GM19324 (cell line): ENCODE measurements around the gene THRB.

ENCODE experiments used
- ATAC-seq: cut with Tn5 transposase; IDR thresholded peaks from one replicate; pipeline ENCODE4 v1.9.1; 2021; ENCODE audit warnings: mild to moderate bottlenecking, moderate library complexity; ENCODE audit not compliant: unreplicated experiment, low FRiP score

THRB gene

DNA sequence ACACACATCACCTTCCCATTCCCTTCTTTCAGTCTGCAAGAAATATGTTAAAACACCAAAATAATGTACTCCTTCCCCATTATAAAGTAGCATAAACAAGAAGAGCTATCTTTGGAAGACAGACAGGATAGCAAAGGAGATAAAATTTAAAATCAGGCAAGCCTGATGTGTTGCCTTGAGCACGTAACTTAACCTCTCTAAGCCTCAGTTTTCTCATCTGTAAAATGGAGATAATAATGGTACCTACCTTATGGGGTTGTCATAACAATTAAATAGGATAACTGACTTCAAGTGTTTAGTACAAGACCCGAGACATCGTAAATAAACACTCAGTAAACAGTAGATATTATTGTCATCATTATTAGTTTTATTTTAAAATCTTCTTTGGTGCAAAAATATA lies 407.2 kb downstream of the THRB start:
- no peak for ATAC-seq

DNA sequence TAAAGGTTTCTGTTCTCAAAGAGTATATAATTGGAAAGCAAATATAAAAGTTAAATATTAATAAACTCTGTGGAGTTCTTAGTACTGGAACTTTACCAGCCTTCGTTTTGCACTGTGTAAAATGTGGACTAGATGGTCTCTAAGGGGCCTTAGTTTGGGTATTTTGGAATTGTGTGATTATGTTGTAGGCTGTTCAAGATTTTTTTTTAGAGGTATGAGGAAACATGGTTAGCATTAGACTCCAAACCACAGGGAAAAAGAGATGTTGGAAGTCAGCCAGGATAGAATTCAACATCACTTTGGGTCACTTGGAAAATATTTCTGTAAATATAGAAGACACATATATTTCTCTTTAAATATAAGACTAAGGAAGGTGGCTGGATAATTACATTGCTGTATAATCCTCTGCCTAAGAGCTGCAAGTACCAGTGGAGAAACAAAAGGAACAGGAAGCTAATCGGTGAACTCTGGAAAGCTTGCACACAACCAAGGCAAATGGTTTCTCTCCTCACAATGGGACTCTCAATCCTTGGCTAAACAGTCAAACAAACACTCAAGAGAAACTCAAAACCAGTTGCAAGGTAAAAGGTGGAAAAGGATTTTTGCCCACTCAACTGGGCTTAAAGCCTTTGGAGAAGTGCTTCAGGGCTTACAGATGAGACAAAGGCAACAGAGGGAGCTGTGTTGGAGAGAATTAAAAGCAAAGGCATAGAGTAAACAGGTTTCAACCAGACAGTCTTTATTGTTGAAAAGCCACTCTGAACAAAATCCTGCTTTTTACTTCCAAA lies 407.8 kb downstream of the THRB start:
- no peak for ATAC-seq

GRCh38 chr3:24086206-24086605 lies 408.4 kb downstream of the THRB start:
- ATAC-seq, result no peak

DNA sequence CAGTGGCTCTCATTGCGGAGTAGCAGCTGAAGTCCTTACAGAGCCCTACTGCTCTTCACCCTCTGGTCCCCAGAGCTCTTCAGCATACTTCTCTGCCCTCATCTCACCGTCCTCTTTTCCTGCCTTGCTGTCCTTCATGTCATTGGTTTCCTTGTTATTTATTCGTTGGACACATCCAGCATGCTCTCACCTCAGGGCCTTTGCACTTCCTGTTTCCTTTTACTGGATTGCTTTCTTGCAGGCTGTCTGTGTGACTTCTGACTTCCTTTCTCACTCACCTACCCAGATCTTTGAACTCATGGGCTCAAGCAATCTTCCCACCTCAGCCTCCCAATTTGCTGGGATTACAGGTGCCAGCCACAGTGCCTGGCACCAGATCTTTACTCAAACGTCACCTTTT lies 422.5 kb downstream of the THRB start:
- no peak for ATAC-seq

DNA sequence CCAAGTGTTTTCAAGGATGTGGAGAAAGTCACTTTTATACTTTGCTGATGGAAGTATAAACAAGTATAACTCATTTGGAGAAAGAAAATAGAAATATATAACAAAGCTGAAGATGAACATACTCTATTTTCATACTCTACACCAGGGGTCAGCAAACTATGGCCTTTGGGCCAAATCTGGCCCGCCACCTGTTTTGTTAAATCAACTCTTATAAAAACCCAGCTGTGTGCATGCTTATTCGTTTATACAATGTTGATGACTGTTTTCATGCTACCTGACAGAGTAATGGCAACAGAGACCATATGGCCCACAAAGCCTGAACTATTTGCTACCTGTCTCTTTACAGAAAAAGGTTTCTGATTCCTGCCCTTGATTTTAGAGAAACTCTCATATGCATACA lies 425.6 kb downstream of the THRB start:
- ATAC-seq, result no peak

- ATAC-seq, result no peak
Measured at GRCh38 chr3:24067483-24067882, 427.2 kb downstream of the THRB start.
